HG02642 (cell line): ENCODE measurements around the gene SPIB.
"Not testable (repeated sequence)": the region's sequence is repeated elsewhere in the genome, so short reads cannot be mapped to it uniquely, and the experiment has no call there.

Experiments used
- ATAC-seq: cut with Tn5 transposase; IDR thresholded peaks from one replicate; pipeline ENCODE4 v1.9.1; 2021; ENCODE audit warnings: mild to moderate bottlenecking; ENCODE audit not compliant: unreplicated experiment, poor library complexity

Gene SPIB

GRCh38 chr19:50465000-50465399 lies 46.3 kb downstream of the SPIB start:
- ATAC-seq, result no peak

DNA sequence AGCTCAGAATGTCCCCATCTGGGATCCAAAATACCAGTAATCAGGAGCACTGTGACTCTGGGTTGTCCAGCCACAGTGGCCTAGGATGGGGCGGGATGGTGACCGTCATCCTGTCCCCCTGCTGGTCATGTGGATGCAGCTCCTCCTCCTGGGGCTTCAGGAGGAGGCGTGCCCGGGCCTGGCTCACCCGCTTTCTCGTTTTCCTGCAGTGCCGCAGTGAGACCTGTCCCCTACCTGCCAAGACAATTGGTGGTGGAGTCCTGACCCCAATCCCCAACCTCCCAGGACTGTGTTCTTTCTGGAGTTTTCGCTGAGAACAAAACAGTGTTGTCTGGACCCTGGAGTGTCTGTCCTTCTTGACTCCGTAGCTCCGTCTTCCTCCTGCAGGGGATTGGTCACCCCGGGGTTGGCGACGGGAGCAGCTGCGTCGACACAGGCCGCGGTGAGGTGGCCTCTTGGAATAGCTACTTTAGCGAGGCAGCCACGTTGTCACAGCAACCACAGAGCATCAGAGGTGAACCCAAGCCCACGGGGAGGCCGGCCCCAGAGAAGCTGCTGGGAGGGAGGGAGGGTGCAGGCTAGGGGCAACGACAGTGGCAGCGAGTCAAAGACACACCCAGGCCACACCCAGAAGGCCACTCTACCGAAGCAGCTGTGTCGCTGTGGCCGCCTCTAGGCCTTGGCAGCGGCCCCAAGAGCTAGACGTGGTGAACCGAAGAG lies 47.4 kb downstream of the SPIB start:
- no peak for ATAC-seq

GRCh38 chr19:50466706-50467039 lies 47.9 kb downstream of the SPIB start:
- no peak for ATAC-seq

DNA sequence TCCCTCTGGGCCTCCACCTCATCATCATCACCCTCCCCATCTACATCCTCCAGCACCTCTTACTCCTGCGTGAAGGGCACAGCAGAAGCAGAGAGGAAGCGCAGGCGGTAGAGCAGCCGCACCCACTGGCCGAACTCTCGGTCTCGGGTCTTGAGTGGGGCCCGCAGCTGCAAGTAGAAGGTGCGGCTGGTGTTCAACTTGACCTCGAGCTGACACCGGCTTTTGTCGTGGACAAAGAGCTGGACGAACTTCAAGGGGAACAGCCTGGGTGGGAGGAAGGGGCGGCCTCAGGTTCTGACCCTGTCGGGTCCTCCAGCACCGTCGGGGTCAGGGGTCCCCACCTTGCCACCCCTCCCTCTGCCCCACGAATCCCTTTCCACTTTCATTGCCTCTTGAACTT lies 48.8 kb downstream of the SPIB start:
- ATAC-seq, result no peak

DNA sequence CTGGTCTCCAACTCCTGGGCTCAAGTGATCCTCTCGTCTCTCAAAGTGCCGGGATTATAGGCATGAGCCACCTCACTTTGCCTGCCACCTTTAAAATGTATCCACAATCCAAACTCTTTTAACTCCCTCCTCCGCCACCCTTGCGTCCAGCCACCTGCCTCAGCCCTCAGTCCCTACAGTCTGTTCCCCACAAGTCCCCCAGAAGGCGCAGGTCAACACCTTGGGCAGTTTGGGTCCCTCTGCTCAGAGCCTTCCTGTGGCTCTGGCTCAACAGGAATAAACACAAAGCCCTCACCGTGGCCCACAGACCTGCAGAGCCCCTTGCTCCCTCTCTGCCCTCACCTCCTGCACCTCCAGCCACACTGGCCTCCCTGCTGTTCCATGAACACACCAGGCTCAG lies 50.1 kb downstream of the SPIB start:
- no peak for ATAC-seq

GRCh38 chr19:50473336-50473735 lies 54.6 kb downstream of the SPIB start:
- ATAC-seq, result not testable (repeated sequence)

- ATAC-seq, result no peak
Observed at GRCh38 chr19:50475101-50475568, 56.4 kb downstream of the SPIB start.

DNA sequence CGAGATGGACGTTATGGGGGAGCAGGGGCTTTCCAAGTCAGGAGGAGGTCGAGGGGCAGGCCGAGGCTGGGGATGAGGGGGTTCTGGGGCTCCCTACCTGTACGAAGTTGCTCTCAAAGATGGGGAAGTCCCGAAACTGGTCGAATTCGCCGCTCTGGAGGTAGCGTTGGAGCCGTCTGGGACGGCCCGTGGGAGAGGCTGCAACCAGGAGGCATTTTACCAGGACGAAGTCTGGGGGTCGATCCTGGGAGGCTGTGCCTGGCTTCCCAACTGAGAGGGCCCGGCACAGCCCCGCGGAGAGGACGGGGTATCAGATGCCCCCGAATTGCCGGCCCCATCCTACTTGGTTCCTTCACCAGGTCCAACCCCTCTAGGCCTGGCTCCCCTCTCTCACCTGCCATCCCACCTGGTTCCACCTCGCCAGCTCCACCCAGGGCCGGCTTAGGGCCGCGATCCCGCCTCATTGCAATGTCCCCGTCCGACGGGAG lies 57.0 kb downstream of the SPIB start:
- no peak for ATAC-seq

- peak; percentile 88 for ATAC-seq
Observed at GRCh38 chr19:50476224-50476906, 57.6 kb downstream of the SPIB start, which contains the start of the genes EMC10 and GARIN5A. Gene EMC10 (plus strand): TSS chr19:50476507. CDS start chr19:50476545, 38 bp downstream. Gene GARIN5A (minus strand): TSS chr19:50476848. CDS start chr19:50476388, 460 bp downstream.

DNA sequence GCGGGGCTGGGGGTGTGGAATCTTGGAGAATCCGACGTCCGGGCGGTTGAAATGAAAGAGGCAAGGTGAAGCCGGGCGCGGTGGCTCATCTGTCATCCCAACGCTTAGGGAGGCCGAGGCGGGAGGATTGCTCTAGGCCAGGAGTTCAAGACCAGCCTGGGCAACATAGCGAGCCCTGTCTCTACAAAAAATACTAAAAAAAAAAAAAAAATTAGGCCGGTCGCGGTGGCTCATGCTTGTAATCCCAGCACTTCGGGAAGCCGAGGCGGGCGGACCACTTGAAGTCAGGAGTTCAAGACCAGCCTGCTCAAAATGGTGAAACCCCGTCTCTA lies 58.1 kb downstream of the SPIB start:
- ATAC-seq, result no peak

- no peak for ATAC-seq
Observed at GRCh38 chr19:50477751-50478515, 59.2 kb downstream of the SPIB start.

GRCh38 chr19:50478901-50479715 lies 60.4 kb downstream of the SPIB start:
- no peak for ATAC-seq

- ATAC-seq, result no peak
Observed at GRCh38 chr19:50479761-50480251, 61.1 kb downstream of the SPIB start.

DNA sequence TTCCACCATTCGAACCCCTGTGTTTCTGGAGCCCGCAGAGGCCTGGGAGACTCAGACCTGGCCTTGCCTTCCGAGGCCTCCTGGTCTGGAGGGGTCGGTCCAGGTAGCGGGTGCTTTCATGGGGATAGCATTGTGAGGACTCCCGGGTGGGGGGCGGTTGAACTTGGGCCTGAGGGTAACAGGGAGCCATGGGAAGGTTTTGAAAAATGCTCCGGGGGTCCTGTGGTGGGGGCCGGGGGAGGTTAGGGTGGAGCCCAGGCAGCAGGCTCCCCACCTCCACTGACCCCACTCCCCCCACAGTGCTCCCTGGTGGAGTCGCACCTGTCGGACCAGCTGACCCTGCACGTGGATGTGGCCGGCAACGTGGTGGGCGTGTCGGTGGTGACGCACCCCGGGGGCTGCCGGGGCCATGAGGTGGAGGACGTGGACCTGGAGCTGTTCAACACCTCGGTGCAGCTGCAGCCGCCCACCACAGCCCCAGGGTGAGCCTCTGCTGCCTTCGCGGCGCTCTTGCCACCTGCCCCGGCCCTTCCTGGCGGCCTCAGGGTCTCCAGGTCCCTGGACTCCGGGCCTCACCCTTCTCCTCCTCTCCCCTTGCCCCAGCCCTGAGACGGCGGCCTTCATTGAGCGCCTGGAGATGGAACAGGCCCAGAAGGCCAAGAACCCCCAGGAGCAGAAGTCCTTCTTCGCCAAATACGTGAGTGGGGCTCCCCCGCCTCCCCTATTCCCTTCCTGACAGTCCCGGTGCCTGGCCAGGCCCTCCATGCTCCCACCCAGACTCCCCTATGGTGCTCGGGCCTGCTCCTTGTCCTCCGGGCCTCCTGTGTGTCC lies 61.8 kb downstream of the SPIB start:
- no peak for ATAC-seq
